HepG2 (cell line): ENCODE measurements around the gene IZUMO4. TPM values are rescaled to one million over a fixed set of nuclear protein-coding genes. Genes with fewer than 3 reads are reported as not detected.

Experiments used
- AKAP8 ChIP-seq: sonication (generic); formaldehyde crosslinking; IDR thresholded peaks from 2 replicates; pipeline ENCODE4 v1.5.1; 2020; ENCODE audit warnings: mild to moderate bottlenecking, missing genetic modification reagents
- CREBL2 ChIP-seq: sonication (generic); formaldehyde crosslinking; IDR thresholded peaks from 2 replicates; pipeline ENCODE4 v1.8.1; 2023; ENCODE audit warnings: missing genetic modification reagents, mild to moderate bottlenecking, borderline replicate concordance
- GRHL1 ChIP-seq: sonication (generic); formaldehyde crosslinking; conservative IDR thresholded peaks from 2 replicates; pipeline ENCODE4 v1.8.0; 2022; ENCODE audit warnings: missing genetic modification reagents
- HNF1A ChIP-seq, 2 experiments: sonication (generic) in 1 of 2; formaldehyde crosslinking in 1 of 2; IDR thresholded peaks; 2 replicates each; pipeline versions ENCODE4 v1.4.0 to v1.6.1; 2016 to 2020; ENCODE audit warnings: borderline replicate concordance in 1 of 2, low read depth in 1 of 2, mild to moderate bottlenecking in 1 of 2, missing genetic modification reagents in 1 of 2
- KLF15 ChIP-seq: sonication (generic); formaldehyde crosslinking; IDR thresholded peaks from 2 replicates; pipeline ENCODE4 v1.8.1; 2023; ENCODE audit warnings: borderline replicate concordance, mild to moderate bottlenecking, inconsistent platforms, missing genetic modification reagents, mixed read lengths
- MED8 ChIP-seq: sonication (generic); formaldehyde crosslinking; IDR thresholded peaks from 2 replicates; pipeline ENCODE4 v1.8.1; 2023; ENCODE audit warnings: mild to moderate bottlenecking, missing genetic modification reagents; ENCODE audit not compliant: insufficient replicate concordance
- MXD1 ChIP-seq: sonication (generic); formaldehyde crosslinking; IDR thresholded peaks from 2 replicates; pipeline ENCODE4 v1.4.0; 2020; ENCODE audit warnings: mild to moderate bottlenecking, missing genetic modification reagents
- MXI1 ChIP-seq: IDR thresholded peaks from 3 replicates; pipeline ENCODE4 v1.6.1; 2012; ENCODE audit warnings: low read depth, low read length, inconsistent platforms, borderline replicate concordance
- NFRKB ChIP-seq: fragments of 450-650 bp; IDR thresholded peaks from 2 replicates; pipeline ENCODE4 v1.6.1; 2017
- SMAD3 ChIP-seq: sonication (generic); formaldehyde crosslinking; IDR thresholded peaks from 2 replicates; pipeline ENCODE4 v1.4.0; 2020; ENCODE audit warnings: missing genetic modification reagents
- SP2 ChIP-seq: sonication (generic); formaldehyde crosslinking; IDR thresholded peaks from 2 replicates; pipeline ENCODE4 v1.5.1; 2020; ENCODE audit warnings: mild to moderate bottlenecking, missing genetic modification reagents
- STAG1 ChIP-seq: sonication (generic); formaldehyde crosslinking; IDR thresholded peaks from 2 replicates; pipeline ENCODE4 v1.4.0; 2020; ENCODE audit warnings: missing genetic modification reagents
- THAP9 ChIP-seq: sonication (generic); formaldehyde crosslinking; IDR thresholded peaks from 2 replicates; pipeline ENCODE4; 2020; ENCODE audit warnings: missing genetic modification reagents, mild to moderate bottlenecking, borderline replicate concordance
- THRA ChIP-seq: sonication (generic); formaldehyde crosslinking; IDR thresholded peaks from 2 replicates; pipeline ENCODE4 v1.4.0; 2020; ENCODE audit warnings: missing genetic modification reagents, borderline replicate concordance
- XBP1 ChIP-seq: sonication (generic); formaldehyde crosslinking; IDR thresholded peaks from 2 replicates; pipeline ENCODE4 v1.5.0; 2020; ENCODE audit warnings: missing genetic modification reagents
- ZNF75D ChIP-seq: sonication (generic); formaldehyde crosslinking; IDR thresholded peaks from 2 replicates; pipeline ENCODE4 v1.8.1; 2023; ENCODE audit warnings: missing genetic modification reagents, mild to moderate bottlenecking, borderline replicate concordance
- ZNF780A ChIP-seq: sonication (generic); formaldehyde crosslinking; IDR thresholded peaks from 2 replicates; pipeline ENCODE4 v1.8.0; 2022; ENCODE audit warnings: mild to moderate bottlenecking, missing genetic modification reagents, moderate library complexity
- ZSCAN25 ChIP-seq: sonication (generic); formaldehyde crosslinking; IDR thresholded peaks from 2 replicates; pipeline ENCODE4 v1.8.0; 2022; ENCODE audit warnings: mild to moderate bottlenecking, missing genetic modification reagents
- polyA plus RNA-seq, 8 experiments: library from polyadenylated mRNA; depleted of rRNA in 3 of 8; stranded (reverse) in 7 of 8; unstranded in 1 of 8; fragments of >200 nt; fragmentation: Illumina TruSeq in 4 of 8; extraction: Trizol in 4 of 8; gene quantifications; 2 replicates each; pipeline versions ENCODE4 v1.2.1 to v1.2.3, GENCODE V29; 2011 to 2016; ENCODE audit warnings: low read depth in 4 of 8, missing spikeins in 1 of 8, mixed read lengths in 1 of 8; ENCODE audit not compliant: insufficient read depth in 1 of 8
- total RNA-seq, 5 experiments: library from RNA; depleted of rRNA; stranded (reverse); fragments of >200 nt; fragmentation: Illumina TruSeq; extraction: Trizol; gene quantifications; 2 replicates each; pipeline ENCODE4 v1.2.3, GENCODE V29; 2016; ENCODE audit warnings: low read depth in 1 of 5

The IZUMO4 gene
- total and polyA plus RNA-seq, 2 of the 13 experiments (the other 11 are each of a cell fraction or from before 2014, with no cell fraction given) = 0.77 to 3.9 TPM

- no peak for TF ChIP-seq HNF1A (IDR thresholded peaks at IDR 0.05; ENCODE audit: low read depth)
- no peak for TF ChIP-seq HNF1A (CRISPR knock-in tag; IDR thresholded peaks at IDR 0.05; ENCODE audit: borderline replicate concordance)
- no peak for TF ChIP-seq GRHL1
- TF ChIP-seq STAG1 (CRISPR knock-in tag) = no peak; the same call in 1 of the 2 replicates
- TF ChIP-seq AKAP8 = peak; percentile 58; the same call in 1 of the 2 replicates
- TF ChIP-seq MED8 (CRISPR knock-in tag) = no peak
- TF ChIP-seq SP2 (CRISPR knock-in tag) = no peak
- TF ChIP-seq ZSCAN25 (CRISPR knock-in tag) = 0 out of 2 replicates have a peak, but pooled peaks have one; percentile 19
- TF ChIP-seq MXD1 (CRISPR knock-in tag) = no peak
- no peak for TF ChIP-seq ZNF75D
- no peak for TF ChIP-seq THRA
- TF ChIP-seq THAP9 = no peak
- no peak for TF ChIP-seq CREBL2 (CRISPR knock-in tag)
- no peak for TF ChIP-seq NFRKB
- no peak for TF ChIP-seq KLF15 (CRISPR knock-in tag)
- no peak for TF ChIP-seq SMAD3 (CRISPR knock-in tag)
- TF ChIP-seq ZNF780A (CRISPR knock-in tag) = no peak
- TF ChIP-seq MXI1 = no peak
- no peak for TF ChIP-seq XBP1
Observed at GRCh38 chr19:2049741-2050348, 46.9 kb upstream of the IZUMO4 start (continued).
